ENCODE data around the gene PLD2.

Gene PLD2, protein sequence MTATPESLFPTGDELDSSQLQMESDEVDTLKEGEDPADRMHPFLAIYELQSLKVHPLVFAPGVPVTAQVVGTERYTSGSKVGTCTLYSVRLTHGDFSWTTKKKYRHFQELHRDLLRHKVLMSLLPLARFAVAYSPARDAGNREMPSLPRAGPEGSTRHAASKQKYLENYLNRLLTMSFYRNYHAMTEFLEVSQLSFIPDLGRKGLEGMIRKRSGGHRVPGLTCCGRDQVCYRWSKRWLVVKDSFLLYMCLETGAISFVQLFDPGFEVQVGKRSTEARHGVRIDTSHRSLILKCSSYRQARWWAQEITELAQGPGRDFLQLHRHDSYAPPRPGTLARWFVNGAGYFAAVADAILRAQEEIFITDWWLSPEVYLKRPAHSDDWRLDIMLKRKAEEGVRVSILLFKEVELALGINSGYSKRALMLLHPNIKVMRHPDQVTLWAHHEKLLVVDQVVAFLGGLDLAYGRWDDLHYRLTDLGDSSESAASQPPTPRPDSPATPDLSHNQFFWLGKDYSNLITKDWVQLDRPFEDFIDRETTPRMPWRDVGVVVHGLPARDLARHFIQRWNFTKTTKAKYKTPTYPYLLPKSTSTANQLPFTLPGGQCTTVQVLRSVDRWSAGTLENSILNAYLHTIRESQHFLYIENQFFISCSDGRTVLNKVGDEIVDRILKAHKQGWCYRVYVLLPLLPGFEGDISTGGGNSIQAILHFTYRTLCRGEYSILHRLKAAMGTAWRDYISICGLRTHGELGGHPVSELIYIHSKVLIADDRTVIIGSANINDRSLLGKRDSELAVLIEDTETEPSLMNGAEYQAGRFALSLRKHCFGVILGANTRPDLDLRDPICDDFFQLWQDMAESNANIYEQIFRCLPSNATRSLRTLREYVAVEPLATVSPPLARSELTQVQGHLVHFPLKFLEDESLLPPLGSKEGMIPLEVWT

DNA sequence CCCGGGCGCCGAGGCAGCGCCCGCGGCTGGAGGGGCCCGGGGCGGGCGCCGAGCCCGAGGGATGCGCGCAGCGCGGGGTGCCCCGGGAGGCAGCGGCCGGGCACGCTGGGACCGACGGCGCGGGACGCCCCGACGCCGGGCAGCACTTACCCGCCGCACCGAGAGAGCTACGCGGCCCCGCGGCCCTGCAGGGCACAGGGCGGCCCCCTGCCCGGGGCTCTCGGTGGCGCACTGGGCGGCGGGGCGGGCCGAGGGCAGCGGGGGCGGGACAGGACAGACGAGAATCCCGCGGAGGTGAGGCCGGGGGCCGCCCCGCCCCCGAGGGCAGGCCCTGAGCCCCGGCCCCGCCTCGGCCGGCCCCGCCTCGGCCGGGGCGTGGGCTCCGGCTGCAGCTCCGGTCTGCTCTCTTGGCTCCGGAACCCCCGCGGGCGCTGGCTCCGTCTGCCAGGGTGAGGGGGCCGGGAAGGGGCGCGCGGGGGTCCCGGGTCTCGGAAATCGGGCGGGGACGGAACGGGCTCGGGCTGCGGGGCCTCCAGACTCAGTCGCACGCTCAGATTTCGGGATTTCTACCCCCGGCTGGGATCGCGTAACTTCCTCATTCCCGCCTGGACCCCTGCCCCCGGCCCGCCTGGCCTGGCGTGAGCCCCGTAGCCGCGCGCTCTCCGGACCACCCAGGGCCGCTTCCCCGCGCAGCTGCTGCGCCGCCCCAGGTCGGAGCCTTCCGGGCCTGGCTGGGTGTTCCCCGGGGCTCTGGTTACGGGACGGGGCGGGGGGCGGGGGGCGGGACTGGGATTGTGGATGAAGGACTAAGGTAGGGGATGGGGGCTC is at the start of gene PLD2:
Gene PLD2, plus strand, starts transcription at position 376 of the 828 bp plus-strand sequence. CDS start 621 bp downstream, outside the sequence.
- in situ Hi-C loops (cut with MboI; ENCODE audit: low sequenced_read_pairs): no loop called here

- in situ Hi-C loops (cut with MboI; ENCODE audit: low sequenced_read_pairs): no loop called here
Measured at GRCh38 chr17:4759776-4760236, 47.1 kb upstream of the PLD2 start.

- in situ Hi-C loops (cut with MboI; ENCODE audit: low sequenced_read_pairs): no loop called here
Measured at GRCh38 chr17:4764595-4764994, 42.4 kb upstream of the PLD2 start.

DNA sequence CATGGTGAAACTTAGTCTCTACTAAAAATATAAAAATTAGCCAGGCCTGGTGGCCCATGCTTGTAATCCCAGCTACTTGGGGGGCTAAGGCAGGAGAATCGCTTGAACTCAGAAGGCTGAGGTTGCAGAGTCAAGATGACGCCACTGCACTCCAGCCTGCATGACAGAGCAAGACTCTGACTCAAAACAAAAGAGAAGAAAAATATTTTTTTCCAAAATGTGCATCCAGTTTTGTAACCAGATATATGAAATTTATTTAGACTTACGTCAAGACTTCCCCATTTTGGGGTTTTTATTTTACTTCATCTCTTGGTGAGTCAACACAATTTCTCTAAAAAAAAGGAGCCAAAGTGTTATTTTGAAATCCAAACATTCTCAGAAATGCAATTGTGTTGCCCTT is 40.8 kb upstream of the PLD2 start:
- in situ Hi-C loops (cut with MboI; ENCODE audit: low sequenced_read_pairs): no loop called here

GRCh38 chr17:4766723-4767122 is 40.2 kb upstream of the PLD2 start:
- in situ Hi-C loops (cut with MboI; ENCODE audit: low sequenced_read_pairs): no loop called here

GRCh38 chr17:4768298-4768697 is 38.7 kb upstream of the PLD2 start:
- in situ Hi-C loops (cut with MboI; ENCODE audit: low sequenced_read_pairs): no loop called here

DNA sequence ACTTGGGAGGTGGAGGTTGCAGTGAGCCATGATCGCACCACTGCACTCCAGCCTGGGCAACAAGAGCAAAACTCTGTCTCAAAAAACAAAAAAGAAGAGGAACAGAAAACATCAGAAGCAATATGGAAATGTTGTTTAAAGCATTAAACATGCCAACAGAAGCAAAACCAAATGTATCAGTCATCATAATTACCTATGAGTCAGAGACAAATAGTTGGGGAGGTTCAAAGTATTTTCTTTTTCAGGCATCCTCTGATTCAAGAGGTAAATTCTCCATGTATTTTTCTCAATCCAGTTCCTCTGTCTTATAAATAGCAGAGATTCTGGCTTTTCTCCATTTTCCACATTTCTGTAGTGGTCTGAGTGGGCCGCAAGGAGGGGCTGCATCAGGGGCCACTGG is 37.3 kb upstream of the PLD2 start:
- in situ Hi-C loops (cut with MboI; ENCODE audit: low sequenced_read_pairs): no loop called here

GRCh38 chr17:4771519-4772234 is 35.3 kb upstream of the PLD2 start, which contains the start of gene TM4SF5:
TM4SF5 (plus strand) TSS chr17:4771886; CDS start chr17:4771923, 37 bp downstream.
- in situ Hi-C loops (cut with MboI; ENCODE audit: low sequenced_read_pairs): no loop called here

DNA sequence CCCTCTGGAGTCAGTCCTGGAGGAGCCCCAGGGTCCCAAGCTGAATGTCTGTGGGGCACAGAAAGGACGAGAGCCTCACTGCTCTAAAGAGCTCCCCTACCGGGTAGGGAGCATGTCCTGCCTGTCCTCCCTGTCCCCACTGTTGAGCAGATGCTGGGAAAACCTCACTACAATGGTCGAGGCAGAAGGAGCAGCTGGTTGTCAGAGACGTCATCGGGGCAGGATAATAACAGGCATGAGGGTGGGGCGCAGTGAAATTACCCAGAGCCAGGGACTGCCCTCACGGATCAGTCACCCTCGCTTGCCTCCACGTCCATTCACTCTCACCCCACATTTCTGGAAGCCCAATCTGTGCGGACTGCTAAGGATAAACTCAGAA is 34.7 kb upstream of the PLD2 start:
- in situ Hi-C loops (cut with MboI; ENCODE audit: low sequenced_read_pairs): no loop called here

DNA sequence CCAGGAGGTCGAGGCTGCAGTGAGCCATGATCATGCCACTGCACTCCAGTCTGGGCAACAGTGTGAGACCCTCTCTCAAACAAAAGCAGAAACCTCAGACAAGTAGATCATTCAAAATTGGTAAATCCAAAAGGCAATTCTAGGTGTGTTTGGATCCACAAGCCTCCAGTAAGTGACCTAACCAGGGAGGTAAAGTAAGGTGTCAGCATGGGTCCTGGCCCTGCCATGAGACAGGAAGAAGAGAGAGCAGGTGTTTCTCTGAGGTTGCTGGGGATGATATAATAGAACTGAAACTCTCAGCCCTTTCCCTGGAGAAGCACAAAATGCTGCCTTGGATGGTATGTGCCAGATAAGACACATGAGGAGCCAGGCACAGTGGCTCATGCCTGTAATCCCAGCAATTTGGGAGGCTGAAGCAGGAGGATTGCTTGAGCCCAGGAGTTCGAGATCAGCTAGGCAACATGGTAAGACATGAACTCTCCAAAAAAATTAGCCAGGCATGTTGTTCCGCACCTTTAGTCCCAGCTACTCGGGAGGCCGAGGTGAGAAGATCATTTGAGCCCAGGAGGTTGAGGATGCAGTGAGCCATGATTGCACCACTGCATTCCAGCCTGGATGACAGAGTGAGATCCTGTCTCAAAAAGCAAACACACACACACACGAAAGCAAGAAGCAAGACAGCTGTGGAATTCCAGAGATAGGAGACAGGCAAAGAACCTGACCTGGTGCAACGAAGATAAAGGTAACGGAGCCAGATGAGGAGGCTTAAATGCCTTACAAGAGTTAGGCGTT is 28.8 kb upstream of the PLD2 start:
- in situ Hi-C loops (cut with MboI; ENCODE audit: low sequenced_read_pairs): no loop called here

- in situ Hi-C loops (cut with MboI; ENCODE audit: low sequenced_read_pairs): no loop called here
Measured at GRCh38 chr17:4780325-4780955, 26.5 kb upstream of the PLD2 start.

GRCh38 chr17:4782652-4783051 is 24.3 kb upstream of the PLD2 start:
- in situ Hi-C loops (cut with MboI; ENCODE audit: low sequenced_read_pairs): no loop called here

DNA sequence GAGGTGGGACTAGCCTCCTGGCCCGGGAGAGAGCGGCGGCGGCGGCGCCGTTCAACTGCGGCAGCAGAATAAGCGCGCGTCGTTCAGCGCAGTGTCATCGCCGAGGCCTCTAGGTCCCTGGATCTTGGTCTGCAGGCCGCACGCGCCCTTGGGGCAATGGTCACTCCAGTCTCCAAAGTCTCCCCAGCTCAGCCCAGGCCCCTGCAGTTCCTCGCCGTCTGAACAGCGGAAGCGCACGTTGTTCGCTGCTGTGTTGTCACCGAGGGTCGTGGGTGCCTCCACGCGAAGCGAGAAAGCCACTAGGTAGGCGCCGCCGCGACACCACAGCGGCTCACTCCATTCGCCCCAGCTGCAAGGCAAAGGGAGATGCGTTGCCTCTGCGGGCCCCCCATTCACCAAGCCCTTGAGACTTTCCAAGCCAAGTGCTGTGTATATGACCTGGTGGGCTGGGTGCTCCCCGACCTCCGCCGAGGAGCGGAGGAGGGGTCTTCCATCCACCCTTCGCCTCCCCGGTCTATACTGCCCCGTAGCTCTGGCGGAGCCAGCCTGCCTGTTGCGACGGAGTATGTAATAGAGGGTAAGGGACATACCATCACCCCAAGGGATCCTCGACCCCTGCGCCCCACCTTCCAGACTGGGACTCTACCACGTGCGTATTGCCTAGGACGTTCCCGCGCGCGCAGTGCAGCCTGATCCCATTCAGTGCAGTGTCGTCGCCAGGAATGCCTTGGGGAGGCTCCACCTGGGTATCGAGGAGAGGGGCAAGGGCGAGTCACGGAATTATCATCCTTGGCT is 21.4 kb upstream of the PLD2 start:
- in situ Hi-C loops (cut with MboI; ENCODE audit: low sequenced_read_pairs): no loop called here

DNA sequence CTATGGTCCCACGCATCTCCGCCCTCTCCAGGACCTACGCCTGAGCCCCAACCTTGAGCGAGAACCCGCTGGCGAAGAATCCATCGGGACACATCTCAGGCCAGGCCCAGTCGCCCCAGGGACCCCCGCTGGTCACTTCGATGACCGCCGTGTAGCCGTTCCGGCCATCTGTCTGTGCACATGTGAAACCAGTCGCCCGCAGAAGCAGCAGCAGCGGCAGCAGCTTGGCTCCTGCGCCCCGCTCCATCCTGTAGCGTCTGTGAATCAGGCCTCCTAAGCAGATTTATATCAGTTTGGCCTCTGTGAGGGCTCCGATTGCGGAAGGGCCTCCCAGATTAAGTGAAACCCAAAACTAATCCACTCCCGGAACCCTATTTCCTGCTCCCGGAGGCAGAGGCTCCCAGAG is 20.8 kb upstream of the PLD2 start, which contains the start of gene VMO1:
Gene VMO1, minus strand, starts transcription at position 259 of the 406 bp plus-strand sequence. Its CDS starts 12 bp downstream, at position 247.
- in situ Hi-C loops (cut with MboI; ENCODE audit: low sequenced_read_pairs): no loop called here

DNA sequence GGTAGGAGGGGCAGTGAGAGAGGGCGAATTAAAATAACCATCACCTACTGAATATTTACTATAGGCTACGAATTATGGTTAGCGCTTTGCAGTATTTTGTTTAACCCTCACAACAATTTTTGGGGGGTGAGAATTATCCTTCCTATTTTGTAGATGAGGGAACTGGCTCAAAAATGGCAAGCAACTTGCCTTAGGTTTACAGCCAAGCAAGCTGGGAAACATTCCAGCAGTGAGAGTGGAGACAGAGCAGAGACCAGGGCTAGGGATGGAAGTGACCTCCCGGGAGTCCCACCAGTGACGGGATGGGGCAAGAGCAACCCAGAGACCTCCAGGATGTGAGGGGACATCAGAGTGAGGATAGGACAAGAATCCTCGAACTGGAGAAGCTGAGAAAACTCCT is 20.4 kb upstream of the PLD2 start:
- in situ Hi-C loops (cut with MboI; ENCODE audit: low sequenced_read_pairs): no loop called here

DNA sequence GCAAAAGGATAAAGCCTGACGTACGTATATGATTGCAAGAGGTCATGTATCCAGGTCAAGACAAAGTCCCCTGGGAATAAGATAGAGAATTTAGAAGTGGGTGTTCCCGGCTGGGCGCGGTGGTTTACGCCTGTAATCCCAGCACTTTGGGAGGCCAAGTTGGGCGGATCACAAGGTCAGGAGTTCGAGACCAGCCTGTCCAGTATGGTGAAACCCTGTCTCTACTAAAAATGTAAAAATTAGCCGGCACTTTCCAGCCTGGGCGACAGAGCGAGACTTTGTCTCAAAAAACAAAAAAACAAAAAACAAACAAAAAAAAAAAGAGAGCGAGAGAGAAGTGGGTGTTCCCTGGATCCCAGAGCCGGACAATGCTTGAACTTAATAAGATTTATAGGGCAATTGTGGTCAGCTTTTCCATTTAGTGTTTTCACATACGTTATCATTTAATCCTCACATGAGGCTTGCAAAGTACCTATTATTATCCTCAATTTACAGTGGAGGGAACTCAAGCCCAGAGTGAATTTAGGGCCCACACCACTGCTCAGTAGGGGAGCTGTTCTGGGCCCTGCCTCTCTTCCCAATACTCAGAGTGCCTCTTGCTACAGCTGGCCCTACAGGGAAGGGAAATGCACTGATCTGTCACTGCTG is 18.7 kb upstream of the PLD2 start:
- in situ Hi-C loops (cut with MboI; ENCODE audit: low sequenced_read_pairs): no loop called here

Measured in hTERT RPE-1 (cell line).